IMR-90 (cell line): Measurements from ENCODE around the gene PPP1R15A. TPM values are rescaled to one million over a fixed set of nuclear protein-coding genes. Genes with fewer than 3 reads are reported as not detected.

ENCODE experiments used
- ATAC-seq: fragments of 200-7000 bp; cut with Tn5 transposase; 2 replicates; pipeline ENCODE4 v1.9.1; 2020; ENCODE audit warnings: low read depth, mild to moderate bottlenecking, moderate library complexity
- BruUV-seq: library from RNA; stranded (reverse); fragments of 400-500 nt; replicated peaks from 2 replicates; lab custom pipeline; 2021; lab: Mats Ljungman, UMichigan
- CTCF ChIA-PET: fragments of 300-600 bp; formaldehyde crosslinking; extraction: SDS; loops from one replicate; lab custom pipeline; 2021; ENCODE audit warnings: antibody characterized with exemption; lab: Yijun Ruan, JAX
- POLR2A ChIA-PET: fragments of 300-600 bp; sonication (Branson Sonifier 250); formaldehyde crosslinking; loops from one replicate; lab custom pipeline; 2022; ENCODE audit warnings: antibody characterized with exemption; ENCODE audit not compliant: unreplicated experiment; lab: Charles Lee
- DNase-seq: peaks from one replicate; pipeline ENCODE4 v3.0.0; 2013
- H2AFZ ChIP-seq: replicated peaks from 2 replicates; pipeline ENCODE3; 2013; ENCODE audit warnings: low read length, mild to moderate bottlenecking; ENCODE audit not compliant: poor library complexity
- H2AK5ac ChIP-seq: 2 replicates; pipeline ENCODE4 v1.6.1; 2013; ENCODE audit warnings: low read depth, low read length, inconsistent platforms
- H2AK9ac ChIP-seq: replicated peaks from 2 replicates; pipeline ENCODE3; 2013; ENCODE audit warnings: mild to moderate bottlenecking, low read depth, low read length, moderate library complexity; ENCODE audit not compliant: poor library complexity
- H2BK120ac ChIP-seq: 2 replicates; pipeline ENCODE4 v1.6.1; 2013; ENCODE audit warnings: low read depth, low read length, inconsistent platforms
- H2BK15ac ChIP-seq: 3 replicates; pipeline ENCODE4 v1.6.1; 2013; ENCODE audit warnings: low read depth, low read length, inconsistent platforms
- H2BK20ac ChIP-seq: 2 replicates; pipeline ENCODE4 v1.6.1; 2013; ENCODE audit warnings: low read depth, mild to moderate bottlenecking, inconsistent platforms, low read length, moderate library complexity
- H2BK5ac ChIP-seq: 2 replicates; pipeline ENCODE4 v1.6.1; 2013; ENCODE audit warnings: mild to moderate bottlenecking, low read depth, low read length, inconsistent platforms; ENCODE audit not compliant: poor library complexity, severe bottlenecking
- H3K14ac ChIP-seq: replicated peaks from 2 replicates; pipeline ENCODE4 v1.6.1; 2013; ENCODE audit warnings: low read depth, low read length, inconsistent platforms
- H3K18ac ChIP-seq: 2 replicates; pipeline ENCODE4 v1.6.1; 2013; ENCODE audit warnings: low read depth, low read length, control low read depth
- H3K23ac ChIP-seq: 2 replicates; pipeline ENCODE4 v1.6.1; 2013; ENCODE audit warnings: low read depth, low read length, inconsistent platforms
- H3K27ac ChIP-seq: 2 replicates; pipeline ENCODE4 v1.5.1; 2013; ENCODE audit warnings: mild to moderate bottlenecking, control low read depth, low read length; ENCODE audit not compliant: insufficient read depth
- H3K27me3 ChIP-seq: 2 replicates; pipeline ENCODE4 v1.6.1; 2013; ENCODE audit warnings: low read length; ENCODE audit not compliant: control insufficient read depth, insufficient read depth
- H3K36me3 ChIP-seq: 2 replicates; pipeline ENCODE4 v1.6.1; 2013; ENCODE audit warnings: low read length, mixed read lengths; ENCODE audit not compliant: control insufficient read depth, insufficient read depth
- H3K4ac ChIP-seq: 2 replicates; pipeline ENCODE4 v1.6.1; 2013; ENCODE audit warnings: low read depth, low read length, inconsistent platforms
- H3K4me1 ChIP-seq: 2 replicates; pipeline ENCODE4 v1.6.1; 2013; ENCODE audit warnings: low read length, mixed read lengths; ENCODE audit not compliant: control insufficient read depth, insufficient read depth
- H3K4me2 ChIP-seq: 2 replicates; pipeline ENCODE4 v1.6.1; 2013; ENCODE audit warnings: low read depth, mild to moderate bottlenecking, control low read depth, low read length, moderate library complexity
- H3K4me3 ChIP-seq: 2 replicates; pipeline ENCODE4 v1.5.1; 2013; ENCODE audit warnings: low read depth, mild to moderate bottlenecking, control low read depth, low read length, moderate library complexity; ENCODE audit not compliant: insufficient read depth
- H3K56ac ChIP-seq: 2 replicates; pipeline ENCODE4 v1.6.1; 2013; ENCODE audit warnings: low read length, inconsistent platforms; ENCODE audit not compliant: insufficient read depth; ENCODE audit errors: extremely low read depth
- H3K79me1 ChIP-seq, 2 experiments: 2 replicates each; pipeline ENCODE4 v1.6.1; 2013; ENCODE audit warnings: low read length in 2 of 2, inconsistent platforms in 1 of 2, low read depth in 1 of 2
- H3K9ac ChIP-seq: 2 replicates; pipeline ENCODE4 v1.6.1; 2013; ENCODE audit warnings: low read depth, low read length, control low read depth
- H3K9me1 ChIP-seq: 2 replicates; pipeline ENCODE4 v1.6.1; 2013; ENCODE audit warnings: low read length, inconsistent platforms; ENCODE audit not compliant: insufficient read depth
- H3K9me3 ChIP-seq: 2 replicates; pipeline ENCODE4 v1.6.1; 2013; ENCODE audit warnings: low read length; ENCODE audit not compliant: control insufficient read depth, insufficient read depth
- H4K20me1 ChIP-seq: 2 replicates; pipeline ENCODE4 v1.6.1; 2013; ENCODE audit warnings: low read length, inconsistent platforms; ENCODE audit not compliant: insufficient read depth
- H4K5ac ChIP-seq: 2 replicates; pipeline ENCODE4 v1.6.1; 2013; ENCODE audit warnings: mild to moderate bottlenecking, low read depth, low read length, control low read depth
- H4K8ac ChIP-seq, 2 experiments: 2 replicates each; pipeline ENCODE4 v1.6.1; 2013; ENCODE audit warnings: low read depth in 2 of 2, low read length in 2 of 2, control low read depth in 1 of 2, inconsistent platforms in 1 of 2
- H4K91ac ChIP-seq: 2 replicates; pipeline ENCODE4 v1.6.1; 2013; ENCODE audit warnings: low read depth, low read length, inconsistent platforms; ENCODE audit not compliant: insufficient read depth
- BHLHE40 ChIP-seq: fragments of 150-350 bp; IDR thresholded peaks from 2 replicates; pipeline ENCODE4 v1.6.1; 2016; ENCODE audit warnings: mild to moderate bottlenecking, low read depth, low read length
- CHD1 ChIP-seq: IDR thresholded peaks from 2 replicates; pipeline ENCODE4 v1.6.1; 2012; ENCODE audit warnings: low read depth, low read length, improper control_type of control experiment
- CTCF ChIP-seq: conservative IDR thresholded peaks from 2 replicates; pipeline ENCODE4 v1.5.1; 2012; ENCODE audit warnings: mild to moderate bottlenecking, low read depth, low read length, improper control_type of control experiment
- ELK1 ChIP-seq: fragments of 150-350 bp; IDR thresholded peaks from 2 replicates; pipeline ENCODE4 v1.6.1; 2016; ENCODE audit warnings: low read depth, mild to moderate bottlenecking, low read length, moderate library complexity, borderline replicate concordance
- FOS ChIP-seq: fragments of 150-350 bp; IDR thresholded peaks from 2 replicates; pipeline ENCODE4 v1.6.1; 2016; ENCODE audit warnings: low read depth, low read length
- MAFK ChIP-seq: IDR thresholded peaks from 2 replicates; pipeline ENCODE4 v1.6.1; 2012; ENCODE audit warnings: low read depth, low read length, improper control_type of control experiment
- MAZ ChIP-seq: IDR thresholded peaks from 2 replicates; pipeline ENCODE4 v1.6.1; 2012; ENCODE audit warnings: low read depth, mild to moderate bottlenecking, low read length, improper control_type of control experiment, moderate library complexity, borderline replicate concordance
- MXI1 ChIP-seq: IDR thresholded peaks from 2 replicates; pipeline ENCODE4 v1.6.1; 2012; ENCODE audit warnings: low read depth, mild to moderate bottlenecking, low read length, moderate library complexity, borderline replicate concordance
- NFE2L2 ChIP-seq: fragments of 150-350 bp; IDR thresholded peaks from 2 replicates; pipeline ENCODE4 v1.6.1; 2016; ENCODE audit warnings: low read depth, mild to moderate bottlenecking, low read length
- POLR2A ChIP-seq: IDR thresholded peaks from 2 replicates; pipeline ENCODE4 v1.6.1; 2012; ENCODE audit warnings: mild to moderate bottlenecking, low read depth, low read length
- RAD21 ChIP-seq: IDR thresholded peaks from 2 replicates; pipeline ENCODE4 v1.6.1; 2012; ENCODE audit warnings: low read length, improper control_type of control experiment
- RCOR1 ChIP-seq: IDR thresholded peaks from 2 replicates; pipeline ENCODE4 v1.6.1; 2012; ENCODE audit warnings: mild to moderate bottlenecking, low read length, improper control_type of control experiment; ENCODE audit not compliant: insufficient replicate concordance
- RFX5 ChIP-seq: IDR thresholded peaks from 2 replicates; pipeline ENCODE4 v1.8.0; 2012; ENCODE audit warnings: low read depth, mild to moderate bottlenecking, low read length, moderate library complexity
- SMC3 ChIP-seq: fragments of 150-350 bp; IDR thresholded peaks from 2 replicates; pipeline ENCODE4 v1.6.1; 2016; ENCODE audit warnings: low read depth, mild to moderate bottlenecking, antibody characterized with exemption, low read length, moderate library complexity
- USF2 ChIP-seq: fragments of 150-350 bp; IDR thresholded peaks from 2 replicates; pipeline ENCODE4 v1.6.1; 2017; ENCODE audit warnings: mild to moderate bottlenecking, antibody characterized with exemption, low read length, low read depth
- WGBS, 2 experiments: methylation state at CpG; one replicate each; pipeline versions ENCODE4 v1.1.5 to v1.1.7; 2013; ENCODE audit warnings: missing lambda C conversion rate in 2 of 2; ENCODE audit not compliant: insufficient read length in 1 of 2; ENCODE audit errors: extremely low coverage in 2 of 2; 5-methylcytosine and 5-hydroxymethylcytosine counted together
- dilution Hi-C: fragments of 300-500 bp; cut with HindIII; formaldehyde crosslinking; loops from one replicate; pipeline ENCODE4 v1.14.3; 2018; ENCODE audit warnings: low sequenced_read_pairs; ENCODE audit not compliant: unreplicated experiment
- in situ Hi-C: fragments of 300-500 bp; cut with MboI; formaldehyde crosslinking; loops from 3 replicates; pipeline ENCODE4 v1.14.3; 2019; ENCODE audit warnings: low sequenced_read_pairs, inconsistent platforms, mixed read lengths
- intact Hi-C: fragments of 100-400 bp; cut with micrococcal nuclease; formaldehyde crosslinking; loops from 2 replicates; pipeline ENCODE4 v1.10.0; 2022
- polyA plus RNA-seq, 3 experiments: library from polyadenylated mRNA; depleted of rRNA; stranded (reverse); fragments of >200 nt; gene quantifications; 2 replicates each; pipeline ENCODE4 v1.2.3, GENCODE V29; 2012; ENCODE audit warnings: low replicate concordance in 1 of 3
- total RNA-seq: library from RNA; depleted of rRNA; stranded (reverse); fragments of >200 nt; gene quantifications from 2 replicates; pipeline ENCODE4 v1.2.3, GENCODE V29; 2012

PPP1R15A gene
- total and polyA plus RNA-seq, 2 of the 4 experiments (the other 2 are of a cell fraction), result 26.7 to 87.7 TPM

GRCh38 chr19:48895226-48895625 lies 23.0 kb downstream of the PPP1R15A start:
- in situ Hi-C loops, result no loop called here
- no TSS peak for BruUV-seq

More at GRCh38 chr19:48895226-48895625, 23.0 kb downstream of the PPP1R15A start:
- intact Hi-C loops, result no loop called here
- dilution Hi-C loops, result no loop called here
- peak overlapping the region; percentile 63 for H2AFZ ChIP-seq
- 0 out of 2 replicates have a peak overlapping the region, but pooled peaks have one; percentile 13 for H3K56ac ChIP-seq
- H3K4me2 ChIP-seq, result no peak overlapping the region
- no peak overlapping the region for H4K8ac ChIP-seq
- no peak overlapping the region for H3K4me3 ChIP-seq
- H3K23ac ChIP-seq, result no peak overlapping the region
- H3K27me3 ChIP-seq, result 0 out of 2 replicates have a peak, but pooled peaks cover 2% of the 10 kb centered on the region
- H4K5ac ChIP-seq, result no peak overlapping the region
- H3K79me1 ChIP-seq, result peaks cover 0 to under 1% of the 10 kb centered on the region in 2 experiments; a peak in 2 of 4 replicates
- H3K9me1 ChIP-seq, result no peaks in the 10 kb centered on the region
- no peak overlapping the region for H4K91ac ChIP-seq
- no peak overlapping the region for H2AK5ac ChIP-seq
- no peak overlapping the region for H3K4ac ChIP-seq
- H2BK5ac ChIP-seq, result no peak overlapping the region
- H4K20me1 ChIP-seq, result no peaks in the 10 kb centered on the region
- TF ChIP-seq FOS, result no peak
- TF ChIP-seq RCOR1, result no peak
- no peak for TF ChIP-seq MAZ
- TF ChIP-seq CTCF, result no peak
- TF ChIP-seq POLR2A, result no peak
- no peak for TF ChIP-seq RFX5
- TF ChIP-seq CHD1, result no peak
- no peak for TF ChIP-seq RAD21
- no peak for TF ChIP-seq USF2
- no peak for TF ChIP-seq MAFK
- TF ChIP-seq BHLHE40, result no peak
- TF ChIP-seq MXI1, result no peak
- no peak for TF ChIP-seq ELK1
- no peak for TF ChIP-seq SMC3
- TF ChIP-seq NFE2L2, result no peak
- no peaks in the 10 kb centered on the region for H3K4me1 ChIP-seq
- ChIA-PET POLR2A (no interaction called here), CTCF (no interaction called here)
- H3K9me3 ChIP-seq, result no peaks in the 10 kb centered on the region
- H3K14ac ChIP-seq, result no peak overlapping the region
- H3K27ac ChIP-seq, result no peak overlapping the region
- H2BK20ac ChIP-seq, result no peak overlapping the region
- WGBS, 2 experiments, result 67% methylated on average over 12 of the region's 21 CpGs; no CpG with 5 or more reads in 1 of the 2 experiments
- ATAC-seq (no peak), DNase-seq (no peak)
- no peak overlapping the region for H3K18ac ChIP-seq
- H3K36me3 ChIP-seq, result no peaks in the 10 kb centered on the region
- no peak overlapping the region for H2BK15ac ChIP-seq
- H2BK120ac ChIP-seq, result no peak overlapping the region
- peak overlapping the region; percentile 23 for H2AK9ac ChIP-seq
- H3K9ac ChIP-seq, result no peak overlapping the region
